Retinal pigment epithelial cell (primary cell): ENCODE data around the gene SLC16A2.
"Not testable (repeated sequence)": the region's sequence is repeated elsewhere in the genome, so short reads cannot be mapped to it uniquely, and the experiment has no call there.

Experiments
- DNase-seq: peaks from one replicate; pipeline ENCODE4 v3.0.0-alpha.2; 2010; ENCODE audit warnings: low read depth
- H3K4me3 ChIP-seq: 2 replicates; pipeline ENCODE4 v1.5.1; 2011; ENCODE audit warnings: mild to moderate bottlenecking, low read length, control low read depth, moderate library complexity
- TF ChIP-seq, protein P1 (sequence below): conservative IDR thresholded peaks from 2 replicates; pipeline ENCODE4 v1.5.1; 2011; ENCODE audit warnings: low read depth, low read length, control low read depth, inconsistent platforms

Gene SLC16A2

DNA sequence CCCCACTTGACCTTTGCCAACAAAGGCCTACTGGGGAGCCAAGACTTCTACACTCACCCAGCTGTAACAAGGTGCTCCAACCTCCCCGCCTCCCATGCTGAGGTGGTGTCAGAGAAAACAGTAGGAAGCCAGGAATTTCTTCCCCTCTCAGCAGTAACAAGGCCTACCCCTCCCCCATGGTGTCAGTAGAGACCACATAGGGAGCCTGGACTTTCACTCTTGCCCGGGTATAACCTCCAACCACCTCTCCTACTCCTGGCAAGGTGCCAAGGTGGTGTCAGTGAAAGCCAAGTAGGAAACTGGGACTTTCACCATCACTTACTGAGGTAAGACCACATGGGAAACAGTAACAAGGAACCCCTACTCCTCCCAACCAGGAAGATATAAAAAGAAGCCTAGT lies 93.1 kb downstream of the SLC16A2 start:
- TF ChIP-seq, protein P1, sequence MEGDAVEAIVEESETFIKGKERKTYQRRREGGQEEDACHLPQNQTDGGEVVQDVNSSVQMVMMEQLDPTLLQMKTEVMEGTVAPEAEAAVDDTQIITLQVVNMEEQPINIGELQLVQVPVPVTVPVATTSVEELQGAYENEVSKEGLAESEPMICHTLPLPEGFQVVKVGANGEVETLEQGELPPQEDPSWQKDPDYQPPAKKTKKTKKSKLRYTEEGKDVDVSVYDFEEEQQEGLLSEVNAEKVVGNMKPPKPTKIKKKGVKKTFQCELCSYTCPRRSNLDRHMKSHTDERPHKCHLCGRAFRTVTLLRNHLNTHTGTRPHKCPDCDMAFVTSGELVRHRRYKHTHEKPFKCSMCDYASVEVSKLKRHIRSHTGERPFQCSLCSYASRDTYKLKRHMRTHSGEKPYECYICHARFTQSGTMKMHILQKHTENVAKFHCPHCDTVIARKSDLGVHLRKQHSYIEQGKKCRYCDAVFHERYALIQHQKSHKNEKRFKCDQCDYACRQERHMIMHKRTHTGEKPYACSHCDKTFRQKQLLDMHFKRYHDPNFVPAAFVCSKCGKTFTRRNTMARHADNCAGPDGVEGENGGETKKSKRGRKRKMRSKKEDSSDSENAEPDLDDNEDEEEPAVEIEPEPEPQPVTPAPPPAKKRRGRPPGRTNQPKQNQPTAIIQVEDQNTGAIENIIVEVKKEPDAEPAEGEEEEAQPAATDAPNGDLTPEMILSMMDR: no peak

GRCh38 chrX:74515356-74515755 lies 94.1 kb downstream of the SLC16A2 start:
- no peak for DNase-seq
- TF ChIP-seq, protein P1: no peak
- no peak overlapping the region for H3K4me3 ChIP-seq

More for the DNA sequence above, 93.1 kb downstream of the SLC16A2 start:
- H3K4me3 ChIP-seq: no peak overlapping the region
- no peak for DNase-seq

- DNase-seq, H3K4me3 ChIP-seq: not testable (repeated sequence)
These were observed 94.7 kb downstream of the SLC16A2 start for GRCh38 chrX:74516013-74516412.

DNA sequence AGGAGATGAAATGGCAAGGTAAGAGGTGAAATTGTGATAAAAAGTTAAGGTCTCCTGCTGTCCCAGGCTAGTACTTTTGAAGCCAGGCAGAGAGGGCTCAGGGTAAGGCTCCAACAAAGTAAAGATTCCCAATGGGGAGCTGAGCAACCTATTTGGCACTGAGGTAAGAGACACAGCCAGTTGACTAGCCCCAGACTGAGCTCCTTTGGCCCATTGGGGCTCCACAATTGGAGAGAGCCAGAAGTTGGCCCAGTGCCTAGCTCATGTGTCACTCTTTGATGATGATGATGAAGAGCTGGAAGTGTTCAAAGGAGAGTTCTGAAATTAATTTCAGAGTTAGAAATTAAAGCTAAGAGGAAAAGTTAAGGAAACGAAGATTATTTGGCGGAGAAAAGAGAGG lies 98.6 kb downstream of the SLC16A2 start:
- TF ChIP-seq, protein P1: no peak
- DNase-seq: no peak
- H3K4me3 ChIP-seq: no peak overlapping the region

- H3K4me3 ChIP-seq: no peak overlapping the region
- DNase-seq: no peak
- TF ChIP-seq, protein P1: no peak
These were observed 99.0 kb downstream of the SLC16A2 start for GRCh38 chrX:74520291-74520690.

GRCh38 chrX:74520896-74521295 lies 99.6 kb downstream of the SLC16A2 start:
- DNase-seq: no peak
- TF ChIP-seq, protein P1: no peak
- H3K4me3 ChIP-seq: no peak overlapping the region

DNA sequence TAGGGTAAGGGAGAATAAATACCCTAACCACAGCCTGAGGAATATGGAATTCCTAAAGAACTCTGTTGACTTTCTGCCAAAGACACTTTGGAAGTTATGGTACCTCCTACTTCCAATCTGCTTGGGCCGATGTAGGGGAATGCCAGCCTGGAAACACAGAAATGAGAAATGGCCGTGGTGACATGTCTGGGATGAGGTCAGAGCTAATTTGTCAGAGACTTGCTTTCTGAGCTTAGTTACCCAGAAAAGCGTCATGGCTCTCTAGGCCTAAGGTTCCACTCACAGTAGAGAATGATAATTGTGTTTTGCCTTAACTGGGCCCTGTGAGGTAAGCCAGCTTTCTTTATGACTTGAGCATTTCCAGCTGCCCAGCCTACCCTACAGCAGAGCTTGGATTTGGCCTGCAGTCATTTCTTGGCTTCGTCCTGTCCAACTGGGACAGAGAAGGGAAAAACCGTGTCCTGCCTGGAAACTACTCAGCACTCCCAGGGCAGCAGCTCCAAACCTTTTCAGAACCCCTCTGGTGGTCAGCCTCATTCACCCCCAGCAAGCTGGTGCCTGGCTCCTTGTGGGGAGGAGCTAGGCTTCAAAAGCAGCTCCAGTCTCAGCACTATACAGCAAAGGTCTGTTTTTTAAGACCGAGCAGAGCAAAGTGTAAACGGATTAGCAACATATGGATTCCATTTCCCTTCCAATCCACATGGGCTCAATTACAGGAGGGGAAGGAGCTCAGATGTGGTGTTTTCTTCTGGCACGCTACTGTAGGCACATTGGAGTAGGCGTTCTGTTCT lies 100.9 kb downstream of the SLC16A2 start:
- TF ChIP-seq, protein P1: no peak
- no peak for DNase-seq
- H3K4me3 ChIP-seq: no peak overlapping the region
